H1 (cell line): ENCODE measurements around the gene UMAD1. TPM values are rescaled to one million over a fixed set of nuclear protein-coding genes. Genes with fewer than 3 reads are reported as not detected.

ENCODE experiments used
- RAD21 ChIP-seq, 2 experiments: IDR thresholded peaks in 1 of 2; conservative IDR thresholded peaks in 1 of 2; 2 replicates each; pipeline ENCODE4 v1.6.1; 2011; ENCODE audit warnings: low read depth in 2 of 2, low read length in 2 of 2, improper control_type of control experiment in 1 of 2, inconsistent platforms in 1 of 2, mild to moderate bottlenecking in 1 of 2, moderate library complexity in 1 of 2
- SAP30 ChIP-seq: fragments of 300-600 bp; sonication (generic); IDR thresholded peaks from 2 replicates; pipeline ENCODE4 v1.7.1; 2012; ENCODE audit warnings: low read length, moderate library complexity, mild to moderate bottlenecking, inconsistent platforms; ENCODE audit not compliant: insufficient read depth, insufficient replicate concordance
- YY1 ChIP-seq: IDR thresholded peaks from 2 replicates; pipeline ENCODE4 v1.6.1; 2011; ENCODE audit warnings: low read depth, mild to moderate bottlenecking, low read length
- ZNF274 ChIP-seq: IDR thresholded peaks from 2 replicates; pipeline ENCODE4 v1.7.0; 2012; ENCODE audit warnings: low read length, borderline replicate concordance; ENCODE audit errors: extremely low read depth
- polyA plus RNA-seq, 7 experiments: library from polyadenylated mRNA; depleted of rRNA in 3 of 7; stranded (reverse) in 5 of 7; unstranded in 2 of 7; fragments of >200 nt in 5 of 7; fragments of 200-250 nt in 2 of 7; gene quantifications; 1 replicate in 5 of 7; 2 replicates in 1 of 7; 4 replicates in 1 of 7; pipeline versions ENCODE4 v1.2.1 to v1.2.3, GENCODE V29; 2011 to 2013; ENCODE audit warnings: missing spikeins in 2 of 7, mixed read lengths in 2 of 7
- total RNA-seq: library from RNA; stranded (reverse); fragmentation: NEBNext Ultra II Directional; extraction: Animal tissue kit (Norgen Biotek cat#: 25700); gene quantifications from 2 replicates; pipeline ENCODE4 v1.2.1, GENCODE V29; 2021
- TF ChIP-seq, protein P1 (sequence below): fragments of 300-600 bp; sonication (generic); IDR thresholded peaks from 2 replicates; pipeline ENCODE4 v1.7.1; 2012; ENCODE audit warnings: low read length, moderate library complexity, mild to moderate bottlenecking, inconsistent platforms; ENCODE audit not compliant: insufficient replicate concordance

The UMAD1 gene
- total and polyA plus RNA-seq, 2 of the 8 experiments (the other 6 are each of a cell fraction or from before 2014, with no cell fraction given), result 10.4 to 12.3 TPM

DNA sequence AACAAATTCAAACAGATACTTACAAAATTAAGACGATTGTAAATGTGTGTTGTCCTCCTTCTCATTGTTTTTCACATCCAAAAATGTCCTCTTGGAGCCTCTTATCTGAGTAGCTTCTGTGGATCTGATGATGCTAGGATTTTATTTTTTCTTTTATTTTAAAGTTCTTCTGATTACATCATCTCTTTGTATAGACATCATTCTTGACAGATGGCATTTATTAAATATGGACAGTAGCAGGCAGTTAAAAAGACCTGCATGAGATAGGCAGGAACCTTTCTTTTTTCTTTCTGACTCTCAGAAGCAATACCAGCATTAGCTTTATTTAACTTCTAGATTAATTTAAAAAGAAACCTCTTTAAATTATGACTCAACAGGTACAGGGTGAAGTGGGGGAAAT, 77.9 kb downstream of the UMAD1 start, which contains the start of gene RPA3 (continued):
- TF ChIP-seq RAD21 (IDR thresholded peaks at IDR 0.05 in 1 of 2, conservative IDR thresholded peaks at IDR 0.05 in 1 of 2; ENCODE audit: low read depth in 2 of 2, low read length in 2 of 2) (no peak), ZNF274 (no peak), YY1 (no peak), SAP30 (no peak)
- TF ChIP-seq, protein P1, sequence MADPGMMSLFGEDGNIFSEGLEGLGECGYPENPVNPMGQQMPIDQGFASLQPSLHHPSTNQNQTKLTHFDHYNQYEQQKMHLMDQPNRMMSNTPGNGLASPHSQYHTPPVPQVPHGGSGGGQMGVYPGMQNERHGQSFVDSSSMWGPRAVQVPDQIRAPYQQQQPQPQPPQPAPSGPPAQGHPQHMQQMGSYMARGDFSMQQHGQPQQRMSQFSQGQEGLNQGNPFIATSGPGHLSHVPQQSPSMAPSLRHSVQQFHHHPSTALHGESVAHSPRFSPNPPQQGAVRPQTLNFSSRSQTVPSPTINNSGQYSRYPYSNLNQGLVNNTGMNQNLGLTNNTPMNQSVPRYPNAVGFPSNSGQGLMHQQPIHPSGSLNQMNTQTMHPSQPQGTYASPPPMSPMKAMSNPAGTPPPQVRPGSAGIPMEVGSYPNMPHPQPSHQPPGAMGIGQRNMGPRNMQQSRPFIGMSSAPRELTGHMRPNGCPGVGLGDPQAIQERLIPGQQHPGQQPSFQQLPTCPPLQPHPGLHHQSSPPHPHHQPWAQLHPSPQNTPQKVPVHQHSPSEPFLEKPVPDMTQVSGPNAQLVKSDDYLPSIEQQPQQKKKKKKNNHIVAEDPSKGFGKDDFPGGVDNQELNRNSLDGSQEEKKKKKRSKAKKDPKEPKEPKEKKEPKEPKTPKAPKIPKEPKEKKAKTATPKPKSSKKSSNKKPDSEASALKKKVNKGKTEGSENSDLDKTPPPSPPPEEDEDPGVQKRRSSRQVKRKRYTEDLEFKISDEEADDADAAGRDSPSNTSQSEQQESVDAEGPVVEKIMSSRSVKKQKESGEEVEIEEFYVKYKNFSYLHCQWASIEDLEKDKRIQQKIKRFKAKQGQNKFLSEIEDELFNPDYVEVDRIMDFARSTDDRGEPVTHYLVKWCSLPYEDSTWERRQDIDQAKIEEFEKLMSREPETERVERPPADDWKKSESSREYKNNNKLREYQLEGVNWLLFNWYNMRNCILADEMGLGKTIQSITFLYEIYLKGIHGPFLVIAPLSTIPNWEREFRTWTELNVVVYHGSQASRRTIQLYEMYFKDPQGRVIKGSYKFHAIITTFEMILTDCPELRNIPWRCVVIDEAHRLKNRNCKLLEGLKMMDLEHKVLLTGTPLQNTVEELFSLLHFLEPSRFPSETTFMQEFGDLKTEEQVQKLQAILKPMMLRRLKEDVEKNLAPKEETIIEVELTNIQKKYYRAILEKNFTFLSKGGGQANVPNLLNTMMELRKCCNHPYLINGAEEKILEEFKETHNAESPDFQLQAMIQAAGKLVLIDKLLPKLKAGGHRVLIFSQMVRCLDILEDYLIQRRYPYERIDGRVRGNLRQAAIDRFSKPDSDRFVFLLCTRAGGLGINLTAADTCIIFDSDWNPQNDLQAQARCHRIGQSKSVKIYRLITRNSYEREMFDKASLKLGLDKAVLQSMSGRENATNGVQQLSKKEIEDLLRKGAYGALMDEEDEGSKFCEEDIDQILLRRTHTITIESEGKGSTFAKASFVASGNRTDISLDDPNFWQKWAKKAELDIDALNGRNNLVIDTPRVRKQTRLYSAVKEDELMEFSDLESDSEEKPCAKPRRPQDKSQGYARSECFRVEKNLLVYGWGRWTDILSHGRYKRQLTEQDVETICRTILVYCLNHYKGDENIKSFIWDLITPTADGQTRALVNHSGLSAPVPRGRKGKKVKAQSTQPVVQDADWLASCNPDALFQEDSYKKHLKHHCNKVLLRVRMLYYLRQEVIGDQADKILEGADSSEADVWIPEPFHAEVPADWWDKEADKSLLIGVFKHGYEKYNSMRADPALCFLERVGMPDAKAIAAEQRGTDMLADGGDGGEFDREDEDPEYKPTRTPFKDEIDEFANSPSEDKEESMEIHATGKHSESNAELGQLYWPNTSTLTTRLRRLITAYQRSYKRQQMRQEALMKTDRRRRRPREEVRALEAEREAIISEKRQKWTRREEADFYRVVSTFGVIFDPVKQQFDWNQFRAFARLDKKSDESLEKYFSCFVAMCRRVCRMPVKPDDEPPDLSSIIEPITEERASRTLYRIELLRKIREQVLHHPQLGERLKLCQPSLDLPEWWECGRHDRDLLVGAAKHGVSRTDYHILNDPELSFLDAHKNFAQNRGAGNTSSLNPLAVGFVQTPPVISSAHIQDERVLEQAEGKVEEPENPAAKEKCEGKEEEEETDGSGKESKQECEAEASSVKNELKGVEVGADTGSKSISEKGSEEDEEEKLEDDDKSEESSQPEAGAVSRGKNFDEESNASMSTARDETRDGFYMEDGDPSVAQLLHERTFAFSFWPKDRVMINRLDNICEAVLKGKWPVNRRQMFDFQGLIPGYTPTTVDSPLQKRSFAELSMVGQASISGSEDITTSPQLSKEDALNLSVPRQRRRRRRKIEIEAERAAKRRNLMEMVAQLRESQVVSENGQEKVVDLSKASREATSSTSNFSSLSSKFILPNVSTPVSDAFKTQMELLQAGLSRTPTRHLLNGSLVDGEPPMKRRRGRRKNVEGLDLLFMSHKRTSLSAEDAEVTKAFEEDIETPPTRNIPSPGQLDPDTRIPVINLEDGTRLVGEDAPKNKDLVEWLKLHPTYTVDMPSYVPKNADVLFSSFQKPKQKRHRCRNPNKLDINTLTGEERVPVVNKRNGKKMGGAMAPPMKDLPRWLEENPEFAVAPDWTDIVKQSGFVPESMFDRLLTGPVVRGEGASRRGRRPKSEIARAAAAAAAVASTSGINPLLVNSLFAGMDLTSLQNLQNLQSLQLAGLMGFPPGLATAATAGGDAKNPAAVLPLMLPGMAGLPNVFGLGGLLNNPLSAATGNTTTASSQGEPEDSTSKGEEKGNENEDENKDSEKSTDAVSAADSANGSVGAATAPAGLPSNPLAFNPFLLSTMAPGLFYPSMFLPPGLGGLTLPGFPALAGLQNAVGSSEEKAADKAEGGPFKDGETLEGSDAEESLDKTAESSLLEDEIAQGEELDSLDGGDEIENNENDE, result no peak
